Gastroesophageal sphincter (tissue), 4 donors: ENCODE results near the gene LRR1. TPM values are rescaled to one million over a fixed set of nuclear protein-coding genes. Genes with fewer than 3 reads are reported as not detected.

Experiments
- ATAC-seq: fragments of 150-250 bp; one replicate; pipeline ENCODE4 v1.9.1; 2016; ENCODE audit warnings: mild to moderate bottlenecking, moderate library complexity
- H3K27ac ChIP-seq, 4 donors: fragments of 200-600 bp; sonication (generic) in 3 of 4; 1 replicate in 3 of 4; 2 replicates in 1 of 4; pipeline ENCODE4 v1.5.1; 2016 to 2019
- H3K27me3 ChIP-seq: fragments of 200-600 bp; sonication (generic); one replicate; pipeline ENCODE4 v1.5.1; 2019
- H3K36me3 ChIP-seq, 2 donors: fragments of 200-600 bp; sonication (generic); one replicate each; pipeline ENCODE4 v1.5.1; 2019; ENCODE audit warnings: control low read depth in 1 of 2
- H3K4me1 ChIP-seq, 3 donors: fragments of 200-600 bp; sonication (generic); 1 replicate in 2 of 3; 2 replicates in 1 of 3; pipeline ENCODE4 v1.5.1; 2016 to 2019; ENCODE audit warnings: control low read depth in 2 of 3
- H3K4me3 ChIP-seq, 2 donors: fragments of 200-600 bp; sonication (generic); one replicate each; pipeline ENCODE4 v1.5.1; 2019; ENCODE audit warnings: mild to moderate bottlenecking in 1 of 2, moderate library complexity in 1 of 2
- H3K9me3 ChIP-seq, 3 donors: fragments of 200-600 bp; sonication (generic); one replicate each; pipeline ENCODE4 v1.5.1; 2017 to 2019; ENCODE audit warnings: control low read depth in 2 of 3
- CTCF ChIP-seq, 4 experiments: fragments of 200-600 bp in 2 of 4; fragments of 450-650 bp in 2 of 4; sonication (generic) in 1 of 4; IDR thresholded peaks; one replicate each; pipeline ENCODE4 v1.5.1; 2017 to 2019; ENCODE audit warnings: antibody characterized with exemption in 4 of 4, mild to moderate bottlenecking in 2 of 4, moderate library complexity in 2 of 4
- EP300 ChIP-seq: sonication (generic); formaldehyde crosslinking; IDR thresholded peaks from one replicate; pipeline ENCODE4 v1.6.1; 2017; ENCODE audit warnings: antibody characterized with exemption, mild to moderate bottlenecking
- POLR2A ChIP-seq, 2 donors: fragments of 450-650 bp; IDR thresholded peaks; one replicate each; pipeline ENCODE4 v1.6.1; 2017; ENCODE audit warnings: antibody characterized with exemption in 2 of 2, mild to moderate bottlenecking in 2 of 2, moderate library complexity in 1 of 2
- POLR2AphosphoS5 ChIP-seq: sonication (generic); formaldehyde crosslinking; IDR thresholded peaks from one replicate; pipeline ENCODE4 v1.6.1; 2017; ENCODE audit warnings: antibody characterized with exemption
- WGBS, 2 donors: methylation state at CpG; one replicate each; pipeline ENCODE4 v1.1.5; 2018; ENCODE audit warnings: low coverage in 1 of 2; 5-methylcytosine and 5-hydroxymethylcytosine counted together
- total RNA-seq, 4 donors: library from RNA; depleted of rRNA; stranded (reverse); fragments of >200 nt; gene quantifications; one replicate each; pipeline ENCODE4 v1.1.0, GENCODE V29; 2016

Gene LRR1
- total RNA-seq, 4 donors from 2014 or later: 4.0 to 13.9 (median 9.9) TPM

GRCh38 chr14:49569281-49569680 lies 29.5 kb upstream of the LRR1 start:
- Histone ChIP-seq H3K27ac (no peak overlapping the region), H3K9me3 (no peaks in the 10 kb centered on the region), H3K27me3 (no peaks in the 10 kb centered on the region), H3K36me3 (peaks cover 0 to 19% of the 10 kb centered on the region in 2 donors), H3K4me1 (no peaks in the 10 kb centered on the region), H3K4me3 (no peak overlapping the region)
- no peak for TF ChIP-seq EP300
- no peak for TF ChIP-seq POLR2A (IDR thresholded peaks at IDR 0.05)
- TF ChIP-seq CTCF (IDR thresholded peaks at IDR 0.05): no peak
- no peak for TF ChIP-seq POLR2AphosphoS5
- no peak for ATAC-seq
- WGBS, 2 donors: 71 to 89% methylated on average over 3 of the region's 3 CpGs

GRCh38 chr14:49574038-49574437 lies 24.7 kb upstream of the LRR1 start:
- WGBS, 2 donors: 87 to 97% methylated on average over 5 of the region's 5 CpGs
- Histone ChIP-seq H3K4me1 (no peaks in the 10 kb centered on the region), H3K27me3 (no peaks in the 10 kb centered on the region), H3K4me3 (no peak overlapping the region), H3K36me3 (peaks cover 0 to 52% of the 10 kb centered on the region in 2 donors), H3K27ac (no peak overlapping the region), H3K9me3 (no peaks in the 10 kb centered on the region)
- ATAC-seq: no peak
- TF ChIP-seq CTCF (IDR thresholded peaks at IDR 0.05) (no peak), POLR2A (IDR thresholded peaks at IDR 0.05) (no peak), EP300 (no peak), POLR2AphosphoS5 (no peak)

- Histone ChIP-seq H3K4me1 (peaks cover 0 to 13% (median 0%) of the 10 kb centered on the region in 3 donors), H3K9me3 (no peaks in the 10 kb centered on the region), H3K27me3 (no peaks in the 10 kb centered on the region), H3K4me3 (no peak overlapping the region), H3K36me3 (peaks cover 0 to 58% of the 10 kb centered on the region in 2 donors), H3K27ac (no peak overlapping the region)
- ATAC-seq: no peak
- no peak for TF ChIP-seq POLR2A (IDR thresholded peaks at IDR 0.05)
- no peak for TF ChIP-seq EP300
- no peak for TF ChIP-seq POLR2AphosphoS5
- TF ChIP-seq CTCF (IDR thresholded peaks at IDR 0.05): no peak
- 93 to 100% methylated on average over 1 of the region's 1 CpG for WGBS, 2 donors
Observed at GRCh38 chr14:49578141-49578540, 20.6 kb upstream of the LRR1 start.

GRCh38 chr14:49579841-49580240 lies 18.9 kb upstream of the LRR1 start:
- Histone ChIP-seq H3K27ac (no peak overlapping the region), H3K4me3 (no peak overlapping the region), H3K36me3 (peaks cover 0 to 55% of the 10 kb centered on the region in 2 donors), H3K4me1 (peaks cover 5 to 30% (median 6%) of the 10 kb centered on the region in 3 donors), H3K9me3 (no peaks in the 10 kb centered on the region), H3K27me3 (no peaks in the 10 kb centered on the region)
- 91 to 93% methylated on average over 2 of the region's 2 CpGs for WGBS, 2 donors
- ATAC-seq: no peak
- TF ChIP-seq POLR2A (IDR thresholded peaks at IDR 0.05) (no peak), POLR2AphosphoS5 (no peak), CTCF (IDR thresholded peaks at IDR 0.05) (no peak), EP300 (no peak)

- Histone ChIP-seq H3K9me3 (no peaks in the 10 kb centered on the region), H3K4me1 (peaks cover 5 to 35% (median 6%) of the 10 kb centered on the region in 3 donors), H3K36me3 (peaks cover 0 to 40% of the 10 kb centered on the region in 2 donors), H3K27me3 (no peaks in the 10 kb centered on the region), H3K27ac (no peak overlapping the region), H3K4me3 (no peak overlapping the region)
- ATAC-seq: no peak
- WGBS, 2 donors: 0 to 61% methylated on average over 1 to 6 of the region's 9 CpGs
- TF ChIP-seq CTCF (IDR thresholded peaks at IDR 0.05) (no peak), POLR2A (IDR thresholded peaks at IDR 0.05) (no peak), EP300 (no peak), POLR2AphosphoS5 (no peak)
Observed at GRCh38 chr14:49581209-49582112, 17.3 kb upstream of the LRR1 start.
